GM18873 (cell line): ENCODE measurements around the gene TBC1D9.

Source experiments
- ATAC-seq: cut with Tn5 transposase; IDR thresholded peaks from one replicate; pipeline ENCODE4 v1.9.1; 2021; ENCODE audit warnings: mild to moderate bottlenecking, moderate library complexity, moderate number of reproducible peaks; ENCODE audit not compliant: unreplicated experiment, low FRiP score

TBC1D9 gene

GRCh38 chr4:140659943-140660700 is 96.1 kb downstream of the TBC1D9 start:
- ATAC-seq, result no peak

GRCh38 chr4:140654495-140654814 is 101.7 kb downstream of the TBC1D9 start:
- ATAC-seq, result no peak

- no peak for ATAC-seq
Observed at GRCh38 chr4:140653718-140654494, 102.3 kb downstream of the TBC1D9 start.

- no peak for ATAC-seq
Observed at GRCh38 chr4:140652601-140653000, 103.6 kb downstream of the TBC1D9 start.

- no peak for ATAC-seq
Observed at GRCh38 chr4:140648716-140649308, 107.4 kb downstream of the TBC1D9 start.

GRCh38 chr4:140645614-140646412 is 110.4 kb downstream of the TBC1D9 start:
- ATAC-seq, result no peak

- no peak for ATAC-seq
Observed at GRCh38 chr4:140645196-140645595, 111.0 kb downstream of the TBC1D9 start.

GRCh38 chr4:140644470-140645185 is 111.6 kb downstream of the TBC1D9 start:
- ATAC-seq, result no peak

- no peak for ATAC-seq
Observed at GRCh38 chr4:140643571-140644055, 112.6 kb downstream of the TBC1D9 start.

GRCh38 chr4:140642674-140643437 is 113.3 kb downstream of the TBC1D9 start:
- no peak for ATAC-seq

- no peak for ATAC-seq
Observed at GRCh38 chr4:140641789-140642439, 114.3 kb downstream of the TBC1D9 start.

GRCh38 chr4:140641105-140641555 is 115.1 kb downstream of the TBC1D9 start:
- ATAC-seq, result no peak

GRCh38 chr4:140640150-140640748 is 115.9 kb downstream of the TBC1D9 start:
- no peak for ATAC-seq

GRCh38 chr4:140639066-140639465 is 117.1 kb downstream of the TBC1D9 start:
- ATAC-seq, result no peak

GRCh38 chr4:140637836-140638235 is 118.3 kb downstream of the TBC1D9 start:
- ATAC-seq, result peak; percentile 66

GRCh38 chr4:140635606-140636005 is 120.6 kb downstream of the TBC1D9 start:
- no peak for ATAC-seq

GRCh38 chr4:140633951-140634350 is 122.2 kb downstream of the TBC1D9 start:
- no peak for ATAC-seq

- ATAC-seq, result no peak
Observed at GRCh38 chr4:140633124-140633523, 123.1 kb downstream of the TBC1D9 start.
